Smooth muscle cell (in vitro differentiated cells): ENCODE measurements around the gene RTL10. TPM values are rescaled to one million over a fixed set of nuclear protein-coding genes. Genes with fewer than 3 reads are reported as not detected.

Experiments used
- DNase-seq: peaks from one replicate; lab custom pipeline; 2025; ENCODE audit not compliant: unreplicated experiment; lab: John Stamatoyannopoulos, UW
- H2AFZ ChIP-seq: fragments of 200-600 bp; sonication (generic); 2 replicates; pipeline ENCODE4 v1.6.0; 2016; ENCODE audit warnings: antibody characterized with exemption, low read depth, mild to moderate bottlenecking
- H3F3A ChIP-seq: fragments of 200-600 bp; sonication (generic); 2 replicates; pipeline ENCODE4 v1.6.0; 2017; ENCODE audit warnings: antibody characterized with exemption, low read depth
- H3K27ac ChIP-seq: fragments of 200-600 bp; sonication (generic); 2 replicates; pipeline ENCODE4 v1.5.1; 2016; ENCODE audit warnings: low read depth, mild to moderate bottlenecking
- H3K27me3 ChIP-seq: fragments of 200-600 bp; sonication (generic); 2 replicates; pipeline ENCODE4 v1.6.1; 2016; ENCODE audit warnings: low read depth, mild to moderate bottlenecking
- H3K36me3 ChIP-seq: fragments of 200-600 bp; sonication (generic); 2 replicates; pipeline ENCODE4 v1.5.1; 2016; ENCODE audit warnings: low read depth
- H3K4me1 ChIP-seq: fragments of 200-600 bp; sonication (generic); 2 replicates; pipeline ENCODE4 v1.5.1; 2016; ENCODE audit warnings: low read depth
- H3K4me2 ChIP-seq: fragments of 200-600 bp; sonication (generic); 2 replicates; pipeline ENCODE4 v1.6.0; 2016; ENCODE audit warnings: mild to moderate bottlenecking
- H3K4me3 ChIP-seq: fragments of 200-600 bp; sonication (generic); 2 replicates; pipeline ENCODE4 v1.5.1; 2016; ENCODE audit warnings: mild to moderate bottlenecking
- H3K79me2 ChIP-seq: fragments of 200-600 bp; sonication (generic); 2 replicates; pipeline ENCODE4 v1.6.0; 2016; ENCODE audit warnings: low read depth, mild to moderate bottlenecking
- H3K9ac ChIP-seq: fragments of 200-600 bp; sonication (generic); 2 replicates; pipeline ENCODE4 v1.6.0; 2016; ENCODE audit warnings: low read depth
- H3K9me3 ChIP-seq: fragments of 200-600 bp; sonication (generic); replicated peaks from 2 replicates; pipeline ENCODE4 v1.5.1; 2016; ENCODE audit warnings: low read depth
- H4K20me1 ChIP-seq: fragments of 200-600 bp; sonication (generic); 2 replicates; pipeline ENCODE4 v1.6.0; 2016; ENCODE audit warnings: low read depth
- CTCF ChIP-seq: fragments of 200-600 bp; sonication (generic); IDR thresholded peaks from 2 replicates; pipeline ENCODE4 v1.5.1; 2017; ENCODE audit warnings: borderline replicate concordance, mild to moderate bottlenecking, antibody characterized with exemption; ENCODE audit not compliant: insufficient read depth, poor library complexity, severe bottlenecking
- WGBS: methylation state at CpG from one replicate; pipeline ENCODE4 v1.1.7; 2016; ENCODE audit warnings: low lambda C conversion rate; 5-methylcytosine and 5-hydroxymethylcytosine counted together
- polyA plus RNA-seq: library from polyadenylated mRNA; unstranded; fragments of >200 nt; fragmentation: Nextera tagmentation; extraction: Ambion mirVana; gene quantifications from 2 replicates; pipeline ENCODE4 v1.2.1, GENCODE V29; 2016
- total RNA-seq: library from RNA; depleted of rRNA; stranded (reverse); fragments of >200 nt; gene quantifications from 2 replicates; pipeline ENCODE4 v1.2.3, GENCODE V29; 2014

The RTL10 gene
- total RNA-seq (3.8 and 7.3 TPM in 2 replicates), polyA plus RNA-seq (7.5 TPM in 2 replicates)

GRCh38 chr22:19854778-19855503 lies at the start of gene RTL10, which contains the start of gene GNB1L:
TSS of gene RTL10 (minus strand) at chr22:19854874. CDS start at chr22:19852261, 2,613 bp downstream.
TSS of gene GNB1L (minus strand) at chr22:19854874. CDS start at chr22:19821355, 33,519 bp downstream.
- Histone ChIP-seq H3F3A (no peaks in the 10 kb centered on the region), H3K9me3 (no peaks in the 10 kb centered on the region), H3K36me3 (no peaks in the 10 kb centered on the region), H3K4me1 (peaks cover 16% of the 10 kb centered on the region), H3K4me3 (peak within 1 kb of the TSS; percentile 88), H3K27me3 (no peaks in the 10 kb centered on the region), H3K9ac (peak within 1 kb of the TSS; percentile 75), H3K27ac (peak within 1 kb of the TSS; percentile 46), H4K20me1 (peaks cover 28% of the 10 kb centered on the region), H2AFZ (peak within 1 kb of the TSS; percentile 96), H3K4me2 (peak within 1 kb of the TSS; percentile 90), H3K79me2 (peaks cover 31% of the 10 kb centered on the region)
- no peak for TF ChIP-seq CTCF
- DNase-seq: peak; percentile 87
- 2% methylated on average over 76 of the region's 81 CpGs for WGBS

- Histone ChIP-seq H3K27me3 (no peaks in the 10 kb centered on the region), H4K20me1 (no peaks in the 10 kb centered on the region), H3K4me3 (no peak overlapping the region), H3K4me1 (peaks cover 15% of the 10 kb centered on the region), H2AFZ (no peak overlapping the region), H3K36me3 (no peaks in the 10 kb centered on the region), H3K27ac (no peak overlapping the region), H3K9ac (no peak overlapping the region), H3K4me2 (peak overlapping the region; percentile 55), H3K79me2 (no peaks in the 10 kb centered on the region), H3F3A (no peaks in the 10 kb centered on the region), H3K9me3 (no peaks in the 10 kb centered on the region)
- TF ChIP-seq CTCF: no peak
- DNase-seq: no peak
- 83% methylated on average over 16 of the region's 16 CpGs for WGBS
Measured at GRCh38 chr22:19904174-19904856, 49.6 kb upstream of the RTL10 start.

- 79% methylated on average over 12 of the region's 12 CpGs for WGBS
- no peaks in the 10 kb centered on the region for H3K9me3 ChIP-seq
Measured at GRCh38 chr22:19903513-19903912, 48.8 kb upstream of the RTL10 start.

More at GRCh38 chr22:19903513-19903912, 48.8 kb upstream of the RTL10 start:
- H3K4me3 ChIP-seq: no peak overlapping the region
- H2AFZ ChIP-seq: no peak overlapping the region
- DNase-seq: no peak
- H3K4me2 ChIP-seq: no peak overlapping the region
- H3K27ac ChIP-seq: no peak overlapping the region
- H3K9ac ChIP-seq: no peak overlapping the region
- no peak for TF ChIP-seq CTCF
- H3K79me2 ChIP-seq: no peaks in the 10 kb centered on the region
- H3K27me3 ChIP-seq: no peaks in the 10 kb centered on the region
- no peaks in the 10 kb centered on the region for H3F3A ChIP-seq
- H3K4me1 ChIP-seq: peaks cover 15% of the 10 kb centered on the region
- H3K36me3 ChIP-seq: no peaks in the 10 kb centered on the region
- no peaks in the 10 kb centered on the region for H4K20me1 ChIP-seq
